Right atrium auricular region (tissue), 2 donors: ENCODE data around the gene NTMT2. TPM values are rescaled to one million over a fixed set of nuclear protein-coding genes. Genes with fewer than 3 reads are reported as not detected.
A peak's percentile ranks its signal among the peaks of the same experiment; 100 is the strongest.

Source experiments
- DNase-seq: peaks from one replicate; pipeline ENCODE4 v3.0.0-alpha.2; 2019; ENCODE audit warnings: low spot score
- H3K27ac ChIP-seq, 2 donors: fragments of 200-600 bp; sonication (generic); 1 replicate in 1 of 2; 2 replicates in 1 of 2; pipeline ENCODE4 v1.5.1; 2016 to 2019
- H3K27me3 ChIP-seq, 2 donors: fragments of 200-600 bp; sonication (generic); one replicate each; pipeline versions ENCODE4 v1.5.1 to v1.6.0; 2017 to 2019
- H3K36me3 ChIP-seq: fragments of 200-600 bp; sonication (generic); one replicate; pipeline ENCODE4 v1.5.1; 2016
- H3K4me1 ChIP-seq, 2 donors: fragments of 200-600 bp; sonication (generic); one replicate each; pipeline versions ENCODE4 v1.5.1 to v1.6.0; 2017 to 2019
- H3K4me3 ChIP-seq, 2 donors: fragments of 200-600 bp; sonication (generic); 1 replicate in 1 of 2; 2 replicates in 1 of 2; pipeline ENCODE4 v1.5.1; 2017 to 2019; ENCODE audit warnings: mild to moderate bottlenecking in 1 of 2, moderate library complexity in 1 of 2
- H3K9me3 ChIP-seq, 2 donors: fragments of 200-600 bp; sonication (generic); one replicate each; pipeline ENCODE4 v1.5.1; 2019
- total RNA-seq, 2 donors: library from RNA; depleted of rRNA; stranded (reverse); fragments of >200 nt; gene quantifications; one replicate each; pipeline ENCODE4 v1.1.0, GENCODE V29; 2016
- TF ChIP-seq, protein P1 (sequence below), 2 donors: fragments of 200-600 bp; sonication (generic); IDR thresholded peaks; one replicate each; pipeline ENCODE4 v1.5.1; 2019; ENCODE audit warnings: antibody characterized with exemption in 2 of 2

The NTMT2 gene
- total RNA-seq, 2 donors from 2014 or later = 1.9 TPM; not detected in 1

DNA sequence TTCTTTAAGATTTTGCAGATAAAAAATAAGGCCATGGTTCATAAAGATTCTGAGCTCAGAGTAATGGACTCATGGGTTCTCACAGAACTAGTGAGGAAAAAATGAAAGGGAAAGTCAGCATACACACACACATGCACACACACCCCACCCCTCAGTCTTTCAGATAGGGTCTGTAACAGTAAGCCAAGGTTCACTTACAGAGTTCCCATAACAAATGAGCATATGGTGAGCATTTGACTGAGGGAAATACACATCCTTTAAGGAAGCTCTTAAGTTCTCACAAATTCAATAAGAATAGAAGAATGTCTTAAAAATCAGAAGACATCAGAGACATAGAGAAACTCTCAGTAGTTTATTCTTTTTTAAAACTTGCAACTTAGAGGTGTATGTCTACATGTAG, 57.9 kb downstream of the NTMT2 start:
- H3K4me3 ChIP-seq = no peak overlapping the region
- H3K4me1 ChIP-seq = peaks cover 0 to 17% of the 10 kb centered on the region in 2 donors
- no peak for DNase-seq
- H3K27ac ChIP-seq = no peak overlapping the region
- TF ChIP-seq, protein P1, sequence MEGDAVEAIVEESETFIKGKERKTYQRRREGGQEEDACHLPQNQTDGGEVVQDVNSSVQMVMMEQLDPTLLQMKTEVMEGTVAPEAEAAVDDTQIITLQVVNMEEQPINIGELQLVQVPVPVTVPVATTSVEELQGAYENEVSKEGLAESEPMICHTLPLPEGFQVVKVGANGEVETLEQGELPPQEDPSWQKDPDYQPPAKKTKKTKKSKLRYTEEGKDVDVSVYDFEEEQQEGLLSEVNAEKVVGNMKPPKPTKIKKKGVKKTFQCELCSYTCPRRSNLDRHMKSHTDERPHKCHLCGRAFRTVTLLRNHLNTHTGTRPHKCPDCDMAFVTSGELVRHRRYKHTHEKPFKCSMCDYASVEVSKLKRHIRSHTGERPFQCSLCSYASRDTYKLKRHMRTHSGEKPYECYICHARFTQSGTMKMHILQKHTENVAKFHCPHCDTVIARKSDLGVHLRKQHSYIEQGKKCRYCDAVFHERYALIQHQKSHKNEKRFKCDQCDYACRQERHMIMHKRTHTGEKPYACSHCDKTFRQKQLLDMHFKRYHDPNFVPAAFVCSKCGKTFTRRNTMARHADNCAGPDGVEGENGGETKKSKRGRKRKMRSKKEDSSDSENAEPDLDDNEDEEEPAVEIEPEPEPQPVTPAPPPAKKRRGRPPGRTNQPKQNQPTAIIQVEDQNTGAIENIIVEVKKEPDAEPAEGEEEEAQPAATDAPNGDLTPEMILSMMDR (IDR thresholded peaks at IDR 0.05) = no peak
- no peaks in the 10 kb centered on the region for H3K36me3 ChIP-seq
- no peaks in the 10 kb centered on the region for H3K27me3 ChIP-seq
- no peaks in the 10 kb centered on the region for H3K9me3 ChIP-seq

DNA sequence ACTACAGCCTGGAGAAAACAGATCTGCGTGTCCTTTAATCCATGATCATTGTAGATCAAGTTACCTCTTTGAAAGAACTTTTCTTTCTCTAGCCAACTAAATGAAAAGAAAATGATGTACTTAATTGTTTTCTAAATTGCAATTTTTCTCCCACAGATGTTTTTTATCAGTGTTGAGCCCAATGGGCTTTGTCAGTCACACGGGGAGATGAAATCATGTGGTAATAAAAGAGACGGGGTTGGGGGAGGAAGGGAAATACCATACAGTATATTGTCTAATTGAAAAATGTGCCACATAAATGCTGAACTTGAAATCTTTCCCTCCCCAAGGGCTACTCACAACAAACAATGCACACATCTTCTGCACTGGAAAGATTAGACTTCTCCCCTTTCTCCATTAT, 58.4 kb downstream of the NTMT2 start:
- no peak for DNase-seq
- peaks cover 0 to 17% of the 10 kb centered on the region in 2 donors for H3K4me1 ChIP-seq
- no peak overlapping the region for H3K4me3 ChIP-seq
- no peaks in the 10 kb centered on the region for H3K36me3 ChIP-seq
- H3K9me3 ChIP-seq = no peaks in the 10 kb centered on the region
- no peak overlapping the region for H3K27ac ChIP-seq
- TF ChIP-seq, protein P1 (IDR thresholded peaks at IDR 0.05) = no peak
- no peaks in the 10 kb centered on the region for H3K27me3 ChIP-seq

DNA sequence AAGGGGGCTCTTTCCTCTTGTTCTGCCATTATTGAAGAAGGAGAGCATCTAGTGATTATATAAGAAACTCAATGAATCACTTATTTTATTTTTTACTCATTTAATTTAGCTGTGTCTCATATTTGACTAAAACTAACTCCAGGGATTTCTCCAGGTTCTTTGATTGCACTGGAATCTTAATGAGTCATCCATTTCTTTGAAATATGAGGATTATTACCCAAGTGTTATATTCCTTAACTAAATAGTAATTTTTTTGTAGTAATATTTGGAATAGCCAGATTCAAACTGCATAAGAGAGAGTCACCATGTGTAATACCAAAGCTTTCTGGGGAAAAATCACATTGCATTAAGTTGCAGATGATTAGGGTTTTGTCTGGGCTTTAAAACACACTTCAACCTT, 59.5 kb downstream of the NTMT2 start:
- H3K27me3 ChIP-seq = no peaks in the 10 kb centered on the region
- H3K27ac ChIP-seq = no peak overlapping the region

DNA sequence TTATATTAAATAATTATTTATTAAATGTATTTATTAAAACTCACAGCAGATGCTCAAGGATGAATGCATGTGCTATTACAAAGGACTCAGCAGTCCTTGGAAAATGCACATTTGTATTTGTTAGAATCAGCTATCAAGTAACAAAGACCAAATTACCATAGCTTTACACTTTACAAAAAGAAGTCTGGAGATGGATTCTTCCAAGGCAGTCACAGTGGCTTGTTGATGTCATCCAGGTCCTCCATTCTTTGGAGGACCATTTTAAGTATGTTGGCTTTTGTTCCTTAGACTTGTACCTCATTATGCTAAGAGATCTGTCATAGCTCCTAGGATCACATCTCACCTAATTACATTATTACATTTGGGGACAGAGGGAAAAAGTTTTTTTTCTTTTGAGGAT, 63.4 kb downstream of the NTMT2 start:
- TF ChIP-seq, protein P1 (IDR thresholded peaks at IDR 0.05) = no peak
- Histone ChIP-seq H3K4me3 (no peak overlapping the region), H3K9me3 (no peaks in the 10 kb centered on the region), H3K27ac (no peak overlapping the region), H3K27me3 (no peaks in the 10 kb centered on the region), H3K4me1 (peaks cover 0 to under 1% of the 10 kb centered on the region in 2 donors), H3K36me3 (no peaks in the 10 kb centered on the region)
- DNase-seq = no peak

More for the DNA sequence above, 59.5 kb downstream of the NTMT2 start:
- DNase-seq = no peak
- peaks cover 0 to 13% of the 10 kb centered on the region in 2 donors for H3K4me1 ChIP-seq
- H3K9me3 ChIP-seq = no peaks in the 10 kb centered on the region
- no peak overlapping the region for H3K4me3 ChIP-seq
- H3K36me3 ChIP-seq = no peaks in the 10 kb centered on the region
- TF ChIP-seq, protein P1 (IDR thresholded peaks at IDR 0.05) = no peak

DNA sequence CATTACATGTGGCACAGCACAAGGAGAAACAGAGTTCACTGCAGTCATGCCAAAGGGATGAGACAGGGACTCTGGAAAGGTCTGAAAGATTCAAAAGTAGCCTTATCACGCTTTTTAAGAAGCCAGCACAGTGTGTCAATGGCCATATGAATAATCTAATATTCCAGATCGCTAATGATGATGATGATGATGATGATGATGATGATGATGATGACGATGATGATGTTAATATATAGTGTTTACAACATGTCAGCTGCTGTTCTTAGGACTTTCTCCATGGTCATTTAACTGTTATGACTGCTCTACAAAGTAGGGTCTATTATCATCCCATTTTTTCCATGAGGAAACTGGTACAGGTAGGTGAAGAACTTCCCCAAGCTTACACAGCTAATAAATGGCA, 64.4 kb downstream of the NTMT2 start:
- Histone ChIP-seq H3K4me3 (no peak overlapping the region), H3K9me3 (no peaks in the 10 kb centered on the region), H3K4me1 (no peaks in the 10 kb centered on the region), H3K36me3 (no peaks in the 10 kb centered on the region), H3K27ac (no peak overlapping the region), H3K27me3 (no peaks in the 10 kb centered on the region)
- DNase-seq = no peak
- TF ChIP-seq, protein P1 (IDR thresholded peaks at IDR 0.05) = no peak

DNA sequence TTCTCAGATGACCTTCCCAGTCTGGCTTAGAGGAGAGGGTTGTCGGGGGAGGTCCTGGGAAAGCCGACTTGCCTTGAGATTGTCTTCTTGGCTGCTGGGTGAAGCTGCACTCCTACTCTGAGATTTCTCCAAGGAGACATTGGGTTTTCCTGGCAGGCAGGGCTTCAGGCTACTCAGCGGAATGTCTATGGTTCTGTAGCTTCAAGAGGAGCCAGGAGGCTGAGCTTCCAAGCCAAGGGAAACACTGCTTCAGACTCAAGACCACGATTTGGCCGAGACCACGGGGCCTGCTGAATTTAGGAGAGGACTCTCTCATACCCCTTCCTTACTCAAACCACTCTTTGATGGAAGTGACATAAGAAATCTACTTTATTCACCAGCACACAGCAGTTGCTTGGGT, 67.8 kb downstream of the NTMT2 start:
- Histone ChIP-seq H3K4me3 (no peak overlapping the region), H3K36me3 (no peaks in the 10 kb centered on the region), H3K4me1 (peaks cover 0 to 7% of the 10 kb centered on the region in 2 donors), H3K9me3 (no peaks in the 10 kb centered on the region), H3K27ac (peak overlapping the region; percentile 52 to 57), H3K27me3 (no peaks in the 10 kb centered on the region)
- peak; percentile 62 for DNase-seq
- TF ChIP-seq, protein P1 (IDR thresholded peaks at IDR 0.05) = no peak
